HEK293 (cell line): Measurements from ENCODE around the gene PRKAG2.

ENCODE experiments used
- CTCF ChIA-PET: fragments of 350-600 bp; formaldehyde crosslinking; extraction: SDS; loops from one replicate; lab custom pipeline; 2021; ENCODE audit warnings: antibody characterized with exemption; lab: Yijun Ruan, JAX
- POLR2A ChIA-PET: fragments of 300-600 bp; formaldehyde crosslinking; extraction: SDS; loops from one replicate; lab custom pipeline; 2020; ENCODE audit warnings: antibody characterized with exemption, inconsistent platforms; lab: Yijun Ruan, JAX
- H3K27ac ChIP-seq: fragments of 200-500 bp; sonication (Bioruptor generic); 2 replicates; pipeline ENCODE4 v1.5.1; 2014; ENCODE audit warnings: low read depth, low read length, control low read depth, inconsistent platforms; ENCODE audit errors: extremely low read depth
- H3K36me3 ChIP-seq, 2 experiments: fragments of 200-500 bp in 1 of 2; sonication (Bioruptor generic) in 1 of 2; 1 replicate in 1 of 2; 2 replicates in 1 of 2; pipeline ENCODE4 v1.5.1; 2014 to 2017; ENCODE audit warnings: inconsistent platforms in 2 of 2, low read length in 2 of 2; ENCODE audit not compliant: control insufficient read depth in 2 of 2, insufficient read depth in 1 of 2
- H3K4me1 ChIP-seq: fragments of 200-500 bp; sonication (Bioruptor generic); 2 replicates; pipeline ENCODE4 v1.5.1; 2014; ENCODE audit warnings: mild to moderate bottlenecking, low read length, inconsistent platforms; ENCODE audit not compliant: control insufficient read depth, insufficient read depth
- H3K4me3 ChIP-seq: 2 replicates; pipeline ENCODE4 v1.5.1; 2011; ENCODE audit warnings: low read depth, mild to moderate bottlenecking, control low read depth, low read length, moderate library complexity
- H3K9me3 ChIP-seq: fragments of 200-500 bp; sonication (Bioruptor generic); 2 replicates; pipeline ENCODE4 v1.5.1; 2014; ENCODE audit warnings: low read depth, low read length, inconsistent platforms; ENCODE audit not compliant: control insufficient read depth, insufficient read depth
- EGR2 ChIP-seq: fragments of 450-650 bp; formaldehyde crosslinking; IDR thresholded peaks from 2 replicates; pipeline ENCODE4 v1.5.1; 2016; ENCODE audit warnings: low read depth, missing biosample characterization, missing genetic modification characterization
- FEZF1 ChIP-seq: fragments of 450-650 bp; formaldehyde crosslinking; IDR thresholded peaks from 2 replicates; pipeline ENCODE4 v1.5.1; 2016; ENCODE audit warnings: missing biosample characterization, missing genetic modification characterization
- GLIS1 ChIP-seq: fragments of 450-650 bp; formaldehyde crosslinking; IDR thresholded peaks from 2 replicates; pipeline ENCODE4 v1.5.1; 2016; ENCODE audit warnings: missing biosample characterization, missing genetic modification characterization
- HOXA7 ChIP-seq: sonication (generic); formaldehyde crosslinking; IDR thresholded peaks from 2 replicates; pipeline ENCODE4 v1.8.1; 2022; ENCODE audit warnings: missing genetic modification reagents, borderline replicate concordance
- KLF1 ChIP-seq: fragments of 450-650 bp; formaldehyde crosslinking; IDR thresholded peaks from 2 replicates; pipeline ENCODE4 v1.5.1; 2016; ENCODE audit warnings: missing biosample characterization, missing genetic modification characterization
- REST ChIP-seq: fragments of 450-650 bp; formaldehyde crosslinking; IDR thresholded peaks from 2 replicates; pipeline ENCODE4 v1.5.1; 2016; ENCODE audit warnings: missing biosample characterization, missing genetic modification characterization
- SALL2 ChIP-seq: fragments of 450-650 bp; formaldehyde crosslinking; IDR thresholded peaks from 2 replicates; pipeline ENCODE4 v1.5.0; 2017; ENCODE audit warnings: missing biosample characterization, mild to moderate bottlenecking, missing genetic modification characterization, borderline replicate concordance
- SETDB1 ChIP-seq: IDR thresholded peaks from one replicate; pipeline ENCODE4 v1.6.1; 2017; ENCODE audit warnings: mild to moderate bottlenecking, low read length, moderate library complexity, mixed read lengths; ENCODE audit not compliant: insufficient read length
- TCF7L2 ChIP-seq: IDR thresholded peaks from 2 replicates; pipeline ENCODE4 v1.6.1; 2011; ENCODE audit warnings: low read depth, mild to moderate bottlenecking, inconsistent platforms, low read length, moderate library complexity, borderline replicate concordance
- ZBTB17 ChIP-seq: fragments of 450-650 bp; formaldehyde crosslinking; IDR thresholded peaks from 2 replicates; pipeline ENCODE4 v1.5.1; 2016; ENCODE audit warnings: missing biosample characterization, missing genetic modification characterization
- ZBTB20 ChIP-seq: fragments of 450-650 bp; formaldehyde crosslinking; IDR thresholded peaks from 2 replicates; pipeline ENCODE4 v1.5.1; 2016; ENCODE audit warnings: missing biosample characterization, missing genetic modification characterization
- ZBTB26 ChIP-seq: fragments of 450-650 bp; formaldehyde crosslinking; optimal IDR thresholded peaks from 2 replicates; pipeline ENCODE3; 2016; ENCODE audit warnings: missing biosample characterization, mild to moderate bottlenecking, missing genetic modification characterization
- ZNF114 ChIP-seq: fragments of 450-650 bp; formaldehyde crosslinking; IDR thresholded peaks from 2 replicates; pipeline ENCODE4 v1.5.0; 2017; ENCODE audit warnings: missing biosample characterization, missing genetic modification characterization
- ZNF146 ChIP-seq: fragments of 450-650 bp; formaldehyde crosslinking; IDR thresholded peaks from 2 replicates; pipeline ENCODE4 v1.5.1; 2016; ENCODE audit warnings: missing biosample characterization, missing genetic modification characterization
- ZNF155 ChIP-seq: fragments of 450-650 bp; formaldehyde crosslinking; IDR thresholded peaks from 2 replicates; pipeline ENCODE4 v1.5.1; 2016; ENCODE audit warnings: missing biosample characterization, missing genetic modification characterization
- ZNF169 ChIP-seq: fragments of 450-650 bp; formaldehyde crosslinking; IDR thresholded peaks from 2 replicates; pipeline ENCODE4 v1.5.1; 2016; ENCODE audit warnings: missing biosample characterization, missing genetic modification characterization
- ZNF174 ChIP-seq: fragments of 450-650 bp; formaldehyde crosslinking; IDR thresholded peaks from 2 replicates; pipeline ENCODE4 v1.5.0; 2017; ENCODE audit warnings: missing biosample characterization, mild to moderate bottlenecking, missing genetic modification characterization
- ZNF202 ChIP-seq: fragments of 450-650 bp; formaldehyde crosslinking; IDR thresholded peaks from 2 replicates; pipeline ENCODE4 v1.5.1; 2016; ENCODE audit warnings: missing biosample characterization, missing genetic modification characterization, borderline replicate concordance
- ZNF211 ChIP-seq: fragments of 450-650 bp; formaldehyde crosslinking; IDR thresholded peaks from 2 replicates; pipeline ENCODE4 v1.5.1; 2016; ENCODE audit warnings: low read depth, missing biosample characterization, missing genetic modification characterization
- ZNF37A ChIP-seq: fragments of 450-650 bp; IDR thresholded peaks from 2 replicates; pipeline ENCODE4 v1.5.1; 2018; ENCODE audit warnings: missing biosample characterization, missing genetic modification characterization
- ZNF544 ChIP-seq: fragments of 450-650 bp; formaldehyde crosslinking; IDR thresholded peaks from 2 replicates; pipeline ENCODE4 v1.5.0; 2017; ENCODE audit warnings: missing biosample characterization, missing genetic modification characterization
- ZNF555 ChIP-seq: fragments of 450-650 bp; formaldehyde crosslinking; conservative IDR thresholded peaks from 2 replicates; pipeline ENCODE4 v1.5.1; 2017; ENCODE audit warnings: missing biosample characterization, mild to moderate bottlenecking, missing genetic modification characterization, inconsistent platforms
- ZNF610 ChIP-seq: fragments of 450-650 bp; formaldehyde crosslinking; IDR thresholded peaks from 2 replicates; pipeline ENCODE4 v1.5.1; 2016; ENCODE audit warnings: missing biosample characterization, missing genetic modification characterization, borderline replicate concordance
- ZNF623 ChIP-seq: fragments of 450-650 bp; formaldehyde crosslinking; IDR thresholded peaks from 2 replicates; pipeline ENCODE4 v1.5.1; 2016; ENCODE audit warnings: missing biosample characterization, missing genetic modification characterization
- ZNF701 ChIP-seq: fragments of 450-650 bp; formaldehyde crosslinking; IDR thresholded peaks from 2 replicates; pipeline ENCODE4 v1.5.1; 2016; ENCODE audit warnings: missing biosample characterization, missing genetic modification characterization
- ZNF707 ChIP-seq: fragments of 450-650 bp; formaldehyde crosslinking; IDR thresholded peaks from 2 replicates; pipeline ENCODE4 v1.5.1; 2016; ENCODE audit warnings: missing biosample characterization, missing genetic modification characterization
- ZNF777 ChIP-seq: fragments of 450-650 bp; formaldehyde crosslinking; IDR thresholded peaks from 2 replicates; pipeline ENCODE4 v1.5.1; 2017; ENCODE audit warnings: missing biosample characterization, missing genetic modification characterization, borderline replicate concordance

PRKAG2 gene

DNA sequence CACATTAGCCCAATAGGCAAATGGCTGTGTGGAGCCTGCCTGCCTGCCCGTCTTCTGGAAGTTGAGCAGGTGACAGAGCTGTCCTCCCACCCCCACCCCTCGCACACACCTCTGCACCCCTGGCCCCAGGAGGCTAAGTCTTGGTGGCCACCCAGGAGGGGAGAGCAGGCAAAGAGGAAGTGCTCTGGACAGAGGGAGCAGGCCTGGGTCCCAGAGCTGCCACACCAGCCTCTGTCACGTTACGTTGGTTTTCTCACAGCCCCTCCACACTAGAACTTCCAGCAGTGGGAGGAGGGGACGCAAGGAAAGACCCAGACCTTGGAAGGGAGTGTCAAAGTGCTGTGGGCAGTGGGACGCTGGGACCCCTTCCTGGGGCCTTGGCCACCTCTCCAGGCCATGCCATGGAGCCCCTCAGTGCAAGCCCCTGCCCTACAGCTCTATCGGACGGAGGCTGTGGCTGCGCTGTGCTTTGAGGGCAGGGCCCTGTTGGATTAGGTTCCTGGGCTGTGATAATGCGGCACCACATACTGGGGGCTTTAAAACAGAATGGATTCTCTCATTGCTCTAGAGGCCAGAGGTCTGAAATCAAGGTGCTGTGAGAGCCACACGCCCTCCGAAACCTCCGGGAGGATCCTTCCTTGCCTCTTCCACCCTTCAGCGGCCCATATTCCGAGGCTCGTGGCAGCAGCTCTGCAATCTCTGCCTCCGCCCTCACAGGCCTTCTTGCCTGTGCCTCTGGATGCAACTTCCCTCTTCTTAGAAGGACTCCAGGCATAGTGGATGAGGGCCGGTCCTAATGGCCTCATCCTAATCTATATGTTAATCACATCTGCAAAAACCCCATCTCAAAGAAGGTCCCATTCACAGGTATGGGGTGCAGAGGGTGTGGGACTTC is 9.9 kb downstream of the PRKAG2 start:
- Histone ChIP-seq H3K27ac (no peak overlapping the region), H3K36me3 (no peaks in the 10 kb centered on the region), H3K4me1 (no peaks in the 10 kb centered on the region), H3K4me3 (no peak overlapping the region), H3K9me3 (no peaks in the 10 kb centered on the region)
- TF ChIP-seq ZBTB20 (tag by site-specific recombination) = no peak
- no peak for TF ChIP-seq EGR2 (tag by site-specific recombination)
- no peak for TF ChIP-seq REST (tag by site-specific recombination)
- no peak for TF ChIP-seq FEZF1 (tag by site-specific recombination)
- TF ChIP-seq ZNF544 (tag by site-specific recombination) = no peak
- TF ChIP-seq ZNF211 (tag by site-specific recombination) = no peak
- TF ChIP-seq ZNF701 (tag by site-specific recombination) = no peak
- TF ChIP-seq SETDB1 = no peak
- no peak for TF ChIP-seq GLIS1 (tag by site-specific recombination)
- no peak for TF ChIP-seq ZNF202 (tag by site-specific recombination)
- no peak for TF ChIP-seq ZNF114
- TF ChIP-seq ZNF707 (tag by site-specific recombination) = no peak
- no peak for TF ChIP-seq ZNF146 (tag by site-specific recombination)
- TF ChIP-seq ZNF174 (tag by site-specific recombination) = no peak
- TF ChIP-seq ZBTB17 (tag by site-specific recombination) = no peak
- no peak for TF ChIP-seq ZNF555
- no peak for TF ChIP-seq HOXA7 (CRISPR knock-in tag)
- ChIA-PET POLR2A (interaction anchor here (0.6 kb wide), 1 partner anchor 356 kb away, joined by 4 read pairs; no protein-coding TSS in a partner anchor), CTCF (interaction anchor here (1.5 kb wide), 1 partner anchor 85 kb away, joined by 6 read pairs; no protein-coding TSS in a partner anchor)

DNA sequence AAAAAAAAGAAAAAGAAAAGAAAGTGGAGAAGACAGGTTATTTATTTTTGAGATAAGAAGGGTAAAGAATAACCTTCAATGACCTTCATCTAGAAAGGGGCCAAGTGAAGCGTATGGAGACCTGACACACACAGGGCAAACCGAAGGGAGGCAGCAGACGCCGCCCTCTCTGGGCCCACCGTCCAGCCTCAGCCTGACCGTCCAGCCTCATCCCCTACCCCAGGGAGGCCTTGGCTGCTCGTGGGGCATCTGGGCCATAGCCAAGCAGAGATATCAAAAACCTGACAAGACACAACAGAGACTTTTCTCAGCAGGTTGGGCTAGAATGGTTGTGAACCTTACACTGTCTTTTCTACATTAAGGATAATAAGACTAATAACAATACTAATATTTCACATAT is 10.9 kb downstream of the PRKAG2 start:
- CTCF ChIA-PET = interaction anchor here (1.5 kb wide), 1 partner anchor 84 kb away, joined by 6 read pairs; no protein-coding TSS in a partner anchor
- Histone ChIP-seq H3K36me3 (no peaks in the 10 kb centered on the region), H3K27ac (no peak overlapping the region), H3K4me1 (no peaks in the 10 kb centered on the region), H3K4me3 (no peak overlapping the region), H3K9me3 (no peaks in the 10 kb centered on the region)
- POLR2A ChIA-PET = interaction anchor here (0.6 kb wide), 1 partner anchor 355 kb away, joined by 4 read pairs; no protein-coding TSS in a partner anchor
- TF ChIP-seq ZNF777 (tag by site-specific recombination) (no peak), ZNF623 (tag by site-specific recombination) (no peak), TCF7L2 (no peak), ZNF610 (tag by site-specific recombination) (no peak), ZNF155 (no peak), ZBTB26 (tag by site-specific recombination) (no peak), KLF1 (tag by site-specific recombination) (no peak), SALL2 (tag by site-specific recombination) (no peak), EGR2 (tag by site-specific recombination) (no peak), ZNF169 (tag by site-specific recombination) (no peak), ZNF37A (tag by site-specific recombination) (no peak), ZNF174 (tag by site-specific recombination) (no peak)
